ENCODE data around the gene TNFRSF8. TPM values are rescaled to one million over a fixed set of nuclear protein-coding genes. Genes with fewer than 3 reads are reported as not detected.
A peak's percentile ranks its signal among the peaks of the same experiment; 100 is the strongest.
"Not testable (repeated sequence)": the region's sequence is repeated elsewhere in the genome, so short reads cannot be mapped to it uniquely, and the experiment has no call there.

TNFRSF8 gene
- total RNA-seq, 1 experiment from 2014 or later = 20.8 TPM

GRCh38 chr1:12104417-12104816, 41.3 kb downstream of the TNFRSF8 start:
- DNase-seq (ENCODE audit: low spot score) (no peak), ATAC-seq (no peak)
- Mint-ChIP-seq H3K4me1 (no peaks in the 10 kb centered on the region), H3K27ac (peak overlapping the region; percentile 71; the same call in 1 of the 2 replicates), H3K4me3 (no peak overlapping the region), H3K36me3 (peaks cover 26% of the 10 kb centered on the region), H3K9me3 (no peaks in the 10 kb centered on the region), H3K27me3 (ENCODE audit: low read depth) (no peaks in the 10 kb centered on the region)
- no peak for TF ChIP-seq NR3C1 (CRISPR knock-in tag; conservative IDR thresholded peaks at IDR 0.05; ENCODE audit: low read depth)
- ChIA-PET CTCF (interaction anchor here (0.6 kb wide), 1 partner anchor 25 kb away, joined by 3 read pairs; no protein-coding TSS in a partner anchor), POLR2A (no interaction called here)

GRCh38 chr1:12106153-12106552, 43.0 kb downstream of the TNFRSF8 start:
- H3K27ac Mint-ChIP-seq = peak overlapping the region; percentile 55
- H3K36me3 Mint-ChIP-seq = peaks cover 29% of the 10 kb centered on the region
- H3K27me3 Mint-ChIP-seq (ENCODE audit: low read depth) = no peaks in the 10 kb centered on the region
- CTCF ChIA-PET = interaction anchor here (1.0 to 2.5 kb wide), 9 partner anchors 12 to 553 kb away, joined by 3 to 10 read pairs (median 4); no protein-coding TSS in a partner anchor
- TF ChIP-seq JAZF1 (CRISPR knock-in tag; IDR thresholded peaks at IDR 0.05) = no peak
- no peak for TF ChIP-seq ARID4B (CRISPR knock-in tag; IDR thresholded peaks at IDR 0.05; ENCODE audit: borderline replicate concordance)
- TF ChIP-seq ZMAT4 (CRISPR knock-in tag; IDR thresholded peaks at IDR 0.05) = no peak
- no peak for TF ChIP-seq ZSCAN18 (CRISPR knock-in tag; IDR thresholded peaks at IDR 0.05)
- no peak for TF ChIP-seq RORB (CRISPR knock-in tag; IDR thresholded peaks at IDR 0.05)
- no peak for TF ChIP-seq KAT7 (CRISPR knock-in tag; IDR thresholded peaks at IDR 0.05; ENCODE audit: borderline replicate concordance)
- TF ChIP-seq JUN (CRISPR knock-in tag; IDR thresholded peaks at IDR 0.05) = no peak
- TF ChIP-seq FOXK1 (CRISPR knock-in tag; IDR thresholded peaks at IDR 0.05) = no peak
- TF ChIP-seq PREB (CRISPR knock-in tag; IDR thresholded peaks at IDR 0.05; ENCODE audit: borderline replicate concordance) = no peak
- no peak for TF ChIP-seq NR3C1 (CRISPR knock-in tag; conservative IDR thresholded peaks at IDR 0.05; ENCODE audit: low read depth)
- TF ChIP-seq MYBL2 (CRISPR knock-in tag; IDR thresholded peaks at IDR 0.05) = no peak
- no peak for TF ChIP-seq TCF7 (CRISPR knock-in tag; IDR thresholded peaks at IDR 0.05; ENCODE audit: low read depth)
- ATAC-seq (no peak), DNase-seq (ENCODE audit: low spot score) (no peak)
- no peaks in the 10 kb centered on the region for H3K4me1 Mint-ChIP-seq
- no peak overlapping the region for H3K4me3 Mint-ChIP-seq
- POLR2A ChIA-PET = no interaction called here
- no peaks in the 10 kb centered on the region for H3K9me3 Mint-ChIP-seq

- peaks cover 29% of the 10 kb centered on the region for H3K36me3 Mint-ChIP-seq
- H3K27me3 Mint-ChIP-seq (ENCODE audit: low read depth); H3K4me3 Mint-ChIP-seq; H3K27ac Mint-ChIP-seq; H3K9me3 Mint-ChIP-seq; POLR2A ChIA-PET; H3K4me1 Mint-ChIP-seq: not testable (repeated sequence)
- CTCF ChIA-PET = interaction anchor here (0.7 to 2.5 kb wide), 12 partner anchors 11 to 552 kb away, joined by 3 to 10 read pairs (median 4); no protein-coding TSS in a partner anchor
- ATAC-seq (peak; percentile 66), DNase-seq (ENCODE audit: low spot score) (peak; percentile 65)
Measured at GRCh38 chr1:12106861-12107260, 43.8 kb downstream of the TNFRSF8 start.
